Measurements from ENCODE around the gene SLC35E3. TPM values are rescaled to one million over a fixed set of nuclear protein-coding genes. Genes with fewer than 3 reads are reported as not detected.
"Not testable (repeated sequence)": the region's sequence is repeated elsewhere in the genome, so short reads cannot be mapped to it uniquely, and the experiment has no call there.

The SLC35E3 gene
- total RNA-seq, 2 experiments from 2014 or later, result 5.3 to 5.6 TPM

- no peaks in the 10 kb centered on the region for H3K9me3 Mint-ChIP-seq
- TF ChIP-seq CTCF (IDR thresholded peaks at IDR 0.05), result peak; percentile 79
- ATAC-seq (peak; percentile 89), DNase-seq (peak; percentile 96)
- no peaks in the 10 kb centered on the region for H3K27me3 Mint-ChIP-seq
- H3K27ac Mint-ChIP-seq, result peak within 1 kb of the TSS; percentile 98
- peaks cover 40% of the 10 kb centered on the region for H3K36me3 Mint-ChIP-seq (ENCODE audit: low read depth)
- ChIA-PET POLR2A (interaction anchor here (0.7 to 2.9 kb wide), 17 partner anchors 9 to 488 kb away, joined by 3 to 19 read pairs (median 4); partner anchors contain the start of genes CPSF6, MDM1 and SLC35E3), CTCF (interaction anchor here (1.0 to 3.3 kb wide), 10 partner anchors 11 to 147 kb away, joined by 3 to 24 read pairs (median 4); partner anchors contain the start of gene SLC35E3)
- H3K4me3 Mint-ChIP-seq, result peak within 1 kb of the TSS; percentile 89
- peaks cover 30% of the 10 kb centered on the region for H3K4me1 Mint-ChIP-seq (ENCODE audit: low read depth)
- intact Hi-C loops (cut with micrococcal nuclease), result loop anchor here (5.0 kb wide), 1 partner anchor 475 kb away; the partner anchor contains the start of gene MDM1
These were observed 61.8 kb downstream of the SLC35E3 start, which contains the start of gene MDM2 for GRCh38 chr12:68807576-68808387. Gene MDM2 (plus strand): TSS chr12:68808177. CDS start chr12:68808478, 301 bp downstream.

- H3K9me3 Mint-ChIP-seq, result no peaks in the 10 kb centered on the region
- TF ChIP-seq CTCF (IDR thresholded peaks at IDR 0.05), result peak; percentile 59
- peak overlapping the region; percentile 98 for H3K27ac Mint-ChIP-seq
- DNase-seq (peak; percentile 87), ATAC-seq (peak; percentile 43)
- H3K4me3 Mint-ChIP-seq, result peak overlapping the region; percentile 89
- H3K4me1 Mint-ChIP-seq (ENCODE audit: low read depth), result peaks cover 37% of the 10 kb centered on the region
- ChIA-PET CTCF (interaction anchor here (0.9 to 3.3 kb wide), 10 partner anchors 8 to 148 kb away, joined by 3 to 24 read pairs (median 3); partner anchors contain the start of gene SLC35E3), POLR2A (interaction anchor here (0.5 to 2.9 kb wide), 15 partner anchors 9 to 477 kb away, joined by 3 to 19 read pairs (median 4); partner anchors contain the start of genes MDM1, NUP107 and SLC35E3)
- peaks cover 48% of the 10 kb centered on the region for H3K36me3 Mint-ChIP-seq (ENCODE audit: low read depth)
- no peaks in the 10 kb centered on the region for H3K27me3 Mint-ChIP-seq
- intact Hi-C loops (cut with micrococcal nuclease), result loop anchor here (5.0 kb wide), 1 partner anchor 476 kb away; the partner anchor contains the start of gene MDM1
These were observed 62.6 kb downstream of the SLC35E3 start for GRCh38 chr12:68808388-68809189.

GRCh38 chr12:68809190-68810026 lies 63.4 kb downstream of the SLC35E3 start:
- DNase-seq (no peak), ATAC-seq (no peak)
- no peak for TF ChIP-seq CTCF (IDR thresholded peaks at IDR 0.05)
- Mint-ChIP-seq H3K9me3 (no peaks in the 10 kb centered on the region), H3K27me3 (no peaks in the 10 kb centered on the region), H3K27ac (peak overlapping the region; percentile 98), H3K4me1 (ENCODE audit: low read depth) (peaks cover 40% of the 10 kb centered on the region), H3K36me3 (ENCODE audit: low read depth) (peaks cover 51% of the 10 kb centered on the region), H3K4me3 (peak overlapping the region; percentile 89)
- POLR2A ChIA-PET, result interaction anchor here (0.5 to 2.9 kb wide), 6 partner anchors 8 to 122 kb away, joined by 3 to 19 read pairs (median 4); partner anchors contain the start of gene NUP107
- intact Hi-C loops (cut with micrococcal nuclease), result loop anchor here (5.0 kb wide), 1 partner anchor 477 kb away; the partner anchor contains the start of gene MDM1
- CTCF ChIA-PET, result interaction anchor here (0.9 to 3.3 kb wide), 4 partner anchors 9 to 63 kb away, joined by 3 to 24 read pairs (median 10); partner anchors contain the start of gene SLC35E3

- Mint-ChIP-seq H3K4me3 (peak overlapping the region; percentile 89), H3K4me1 (ENCODE audit: low read depth) (peaks cover 45% of the 10 kb centered on the region), H3K36me3 (ENCODE audit: low read depth) (peaks cover 56% of the 10 kb centered on the region)
- H3K27ac Mint-ChIP-seq; CTCF ChIA-PET; DNase-seq; intact Hi-C loops (cut with micrococcal nuclease); H3K9me3 Mint-ChIP-seq; H3K27me3 Mint-ChIP-seq; ATAC-seq: not testable (repeated sequence)
- POLR2A ChIA-PET, result interaction anchor here (1.5 kb wide), 1 partner anchor 12 kb away, joined by 6 read pairs; no protein-coding TSS in a partner anchor
These were observed 64.0 kb downstream of the SLC35E3 start for GRCh38 chr12:68810027-68810389.

GRCh38 chr12:68811573-68811972 lies 65.6 kb downstream of the SLC35E3 start:
- DNase-seq; H3K9me3 Mint-ChIP-seq; intact Hi-C loops (cut with micrococcal nuclease); H3K27me3 Mint-ChIP-seq; ATAC-seq: not testable (repeated sequence)
- Mint-ChIP-seq H3K4me1 (ENCODE audit: low read depth) (peaks cover 50% of the 10 kb centered on the region), H3K27ac (peak overlapping the region; percentile 46), H3K4me3 (peak overlapping the region; percentile 61), H3K36me3 (ENCODE audit: low read depth) (peaks cover 61% of the 10 kb centered on the region)
- POLR2A ChIA-PET, result interaction anchor here (0.6 to 1.7 kb wide), 3 partner anchors 10 to 326 kb away, joined by 3 to 6 read pairs (median 4); no protein-coding TSS in a partner anchor
- CTCF ChIA-PET, result interaction anchor here (4.3 kb wide), 1 partner anchor 19 kb away, joined by 25 read pairs; no protein-coding TSS in a partner anchor
